Liver (tissue), 9 donors: ENCODE measurements around the gene NUCB2. TPM values are rescaled to one million over a fixed set of nuclear protein-coding genes. Genes with fewer than 3 reads are reported as not detected.
A peak's percentile ranks its signal among the peaks of the same experiment; 100 is the strongest.

Source experiments
- DNase-seq: peaks from one replicate; pipeline ENCODE4 v3.0.0-alpha.2; 2017; ENCODE audit warnings: low spot score
- H3K27ac ChIP-seq, 2 donors: one replicate each; pipeline ENCODE4 v1.7.0; 2013; ENCODE audit warnings: inconsistent platforms in 2 of 2, low read length in 2 of 2, control low read depth in 1 of 2, low read depth in 1 of 2, mild to moderate bottlenecking in 1 of 2
- H3K27me3 ChIP-seq, 4 donors: one replicate each; pipeline versions ENCODE4 v1.6.1 to v1.7.0; 2013; ENCODE audit warnings: low read length in 3 of 4, inconsistent platforms in 1 of 4, mild to moderate bottlenecking in 1 of 4, moderate library complexity in 1 of 4; ENCODE audit not compliant: control insufficient read depth in 4 of 4, insufficient read depth in 4 of 4
- H3K36me3 ChIP-seq, 4 donors: one replicate each; pipeline versions ENCODE4 v1.6.1 to v1.7.0; 2013; ENCODE audit warnings: low read length in 3 of 4, mild to moderate bottlenecking in 3 of 4, low read depth in 1 of 4, moderate library complexity in 1 of 4; ENCODE audit not compliant: control insufficient read depth in 4 of 4, insufficient read depth in 3 of 4
- H3K4me1 ChIP-seq, 4 donors: one replicate each; pipeline versions ENCODE4 v1.6.1 to v1.7.0; 2013; ENCODE audit warnings: low read length in 3 of 4, mild to moderate bottlenecking in 3 of 4, moderate library complexity in 1 of 4; ENCODE audit not compliant: control insufficient read depth in 4 of 4, insufficient read depth in 4 of 4
- H3K4me3 ChIP-seq, 3 donors: one replicate each; pipeline versions ENCODE4 v1.6.1 to v1.7.0; 2013; ENCODE audit warnings: low read length in 3 of 3, control low read depth in 1 of 3, low read depth in 1 of 3, mild to moderate bottlenecking in 1 of 3
- H3K9ac ChIP-seq, 2 donors: one replicate each; pipeline ENCODE4 v1.7.0; 2013; ENCODE audit warnings: low read length in 2 of 2, mild to moderate bottlenecking in 2 of 2, moderate library complexity in 2 of 2, control low read depth in 1 of 2, low read depth in 1 of 2
- H3K9me3 ChIP-seq, 4 donors: one replicate each; pipeline versions ENCODE4 v1.6.1 to v1.7.0; 2013; ENCODE audit warnings: low read length in 3 of 4; ENCODE audit not compliant: control insufficient read depth in 4 of 4
- FOXA2 ChIP-seq: IDR thresholded peaks from 2 replicates; pipeline ENCODE4 v1.6.1; 2016; ENCODE audit warnings: antibody characterized with exemption
- HNF4A ChIP-seq, 2 donors: conservative IDR thresholded peaks; 2 replicates each; pipeline ENCODE4 v1.6.1; 2016; ENCODE audit warnings: antibody characterized with exemption in 2 of 2, mild to moderate bottlenecking in 2 of 2
- HNF4G ChIP-seq: IDR thresholded peaks from 2 replicates; pipeline ENCODE4 v1.6.1; 2016; ENCODE audit warnings: antibody characterized with exemption
- JUND ChIP-seq, 2 donors: IDR thresholded peaks; 2 replicates each; pipeline ENCODE4 v1.6.1; 2016; ENCODE audit warnings: antibody characterized with exemption in 2 of 2
- NR2F2 ChIP-seq: IDR thresholded peaks from 2 replicates; pipeline ENCODE4 v1.6.1; 2016; ENCODE audit warnings: antibody characterized with exemption
- RAD21 ChIP-seq, 2 donors: IDR thresholded peaks; 2 replicates each; pipeline ENCODE4 v1.6.1; 2016; ENCODE audit warnings: antibody characterized with exemption in 2 of 2, mild to moderate bottlenecking in 2 of 2
- RXRA ChIP-seq, 2 donors: IDR thresholded peaks; 2 replicates each; pipeline ENCODE4 v1.6.1; 2017 to 2018; ENCODE audit warnings: antibody characterized with exemption in 2 of 2, mild to moderate bottlenecking in 1 of 2
- SP1 ChIP-seq: IDR thresholded peaks from 2 replicates; pipeline ENCODE4 v1.6.1; 2018; ENCODE audit warnings: antibody characterized with exemption, mild to moderate bottlenecking
- TAF1 ChIP-seq: conservative IDR thresholded peaks from 2 replicates; pipeline ENCODE4 v1.6.1; 2016; ENCODE audit warnings: antibody characterized with exemption, mild to moderate bottlenecking
- YY1 ChIP-seq: IDR thresholded peaks from 2 replicates; pipeline ENCODE4 v1.6.1; 2016; ENCODE audit warnings: antibody characterized with exemption, mild to moderate bottlenecking
- WGBS: extraction: QIAGEN DNeasy Blood & Tissue Kit; methylation state at CpG from one replicate; pipeline ENCODE4 v1.1.7; 2013; 5-methylcytosine and 5-hydroxymethylcytosine counted together
- polyA plus RNA-seq, 2 donors: library from polyadenylated mRNA; stranded (reverse) in 1 of 2; unstranded in 1 of 2; fragments of 200-250 nt in 1 of 2; fragments of >200 nt in 1 of 2; fragmentation: Nextera tagmentation in 1 of 2; extraction: Ambion mirVana in 1 of 2; gene quantifications; one replicate each; pipeline versions ENCODE4 v1.2.1 to v1.2.3, GENCODE V29; 2013 to 2015
- total RNA-seq, 2 donors: library from RNA; depleted of rRNA; stranded (reverse); fragments of >200 nt; gene quantifications; one replicate each; pipeline ENCODE4 v1.2.3, GENCODE V29; 2014
- TF ChIP-seq, protein P1 (sequence below): IDR thresholded peaks from 2 replicates; pipeline ENCODE4 v1.6.1; 2016; ENCODE audit warnings: antibody characterized with exemption
- TF ChIP-seq, protein P2 (sequence below): fragments of 150-350 bp; IDR thresholded peaks from 2 replicates; pipeline ENCODE4 v1.5.1; 2017; ENCODE audit warnings: improper control_type of control experiment, low read depth, low read length; ENCODE audit not compliant: missing input control
- TF ChIP-seq, protein P3 (sequence below): IDR thresholded peaks from 2 replicates; pipeline ENCODE4 v1.6.1; 2016; ENCODE audit warnings: antibody characterized with exemption
- TF ChIP-seq, protein P4 (sequence below): IDR thresholded peaks from 2 replicates; pipeline ENCODE4 v1.6.1; 2016; ENCODE audit warnings: antibody characterized with exemption
- TF ChIP-seq, protein P5 (sequence below): IDR thresholded peaks from 2 replicates; pipeline ENCODE4 v1.6.1; 2016; ENCODE audit warnings: antibody characterized with exemption, mild to moderate bottlenecking
- donor health status: healthy.
- donor health status: healthy.
- donor health status: healthy.
- donor health status: healthy.
- donor health status: healthy.

NUCB2 gene
- total and polyA plus RNA-seq, 4 donors = 68.5 to 112 (median 103) TPM

DNA sequence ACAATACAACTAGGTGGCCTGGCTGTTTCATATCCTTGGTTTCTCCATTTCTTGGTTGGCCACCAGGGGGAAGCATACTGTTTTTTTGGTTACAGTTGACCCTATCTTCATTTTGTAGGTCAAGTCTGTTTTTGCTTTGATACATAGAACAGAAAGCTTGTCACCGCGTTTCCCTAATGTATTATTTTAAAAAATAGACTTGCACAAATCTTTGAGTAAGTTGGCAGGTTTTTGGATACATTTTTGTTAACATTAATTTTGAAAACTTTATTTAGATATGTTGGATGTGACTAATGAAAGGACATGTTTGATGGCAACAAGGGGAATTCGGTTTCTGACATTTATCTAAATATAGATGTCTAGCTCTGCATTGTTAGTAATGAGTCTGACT, 78.1 kb downstream of the NUCB2 start:
- no peak overlapping the region for H3K27ac ChIP-seq
- no peaks in the 10 kb centered on the region for H3K27me3 ChIP-seq
- H3K36me3 ChIP-seq = no peaks in the 10 kb centered on the region
- H3K9me3 ChIP-seq = no peaks in the 10 kb centered on the region
- TF ChIP-seq, protein P1, sequence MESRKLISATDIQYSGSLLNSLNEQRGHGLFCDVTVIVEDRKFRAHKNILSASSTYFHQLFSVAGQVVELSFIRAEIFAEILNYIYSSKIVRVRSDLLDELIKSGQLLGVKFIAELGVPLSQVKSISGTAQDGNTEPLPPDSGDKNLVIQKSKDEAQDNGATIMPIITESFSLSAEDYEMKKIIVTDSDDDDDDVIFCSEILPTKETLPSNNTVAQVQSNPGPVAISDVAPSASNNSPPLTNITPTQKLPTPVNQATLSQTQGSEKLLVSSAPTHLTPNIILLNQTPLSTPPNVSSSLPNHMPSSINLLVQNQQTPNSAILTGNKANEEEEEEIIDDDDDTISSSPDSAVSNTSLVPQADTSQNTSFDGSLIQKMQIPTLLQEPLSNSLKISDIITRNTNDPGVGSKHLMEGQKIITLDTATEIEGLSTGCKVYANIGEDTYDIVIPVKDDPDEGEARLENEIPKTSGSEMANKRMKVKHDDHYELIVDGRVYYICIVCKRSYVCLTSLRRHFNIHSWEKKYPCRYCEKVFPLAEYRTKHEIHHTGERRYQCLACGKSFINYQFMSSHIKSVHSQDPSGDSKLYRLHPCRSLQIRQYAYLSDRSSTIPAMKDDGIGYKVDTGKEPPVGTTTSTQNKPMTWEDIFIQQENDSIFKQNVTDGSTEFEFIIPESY = no peak
- TF ChIP-seq, protein P2, sequence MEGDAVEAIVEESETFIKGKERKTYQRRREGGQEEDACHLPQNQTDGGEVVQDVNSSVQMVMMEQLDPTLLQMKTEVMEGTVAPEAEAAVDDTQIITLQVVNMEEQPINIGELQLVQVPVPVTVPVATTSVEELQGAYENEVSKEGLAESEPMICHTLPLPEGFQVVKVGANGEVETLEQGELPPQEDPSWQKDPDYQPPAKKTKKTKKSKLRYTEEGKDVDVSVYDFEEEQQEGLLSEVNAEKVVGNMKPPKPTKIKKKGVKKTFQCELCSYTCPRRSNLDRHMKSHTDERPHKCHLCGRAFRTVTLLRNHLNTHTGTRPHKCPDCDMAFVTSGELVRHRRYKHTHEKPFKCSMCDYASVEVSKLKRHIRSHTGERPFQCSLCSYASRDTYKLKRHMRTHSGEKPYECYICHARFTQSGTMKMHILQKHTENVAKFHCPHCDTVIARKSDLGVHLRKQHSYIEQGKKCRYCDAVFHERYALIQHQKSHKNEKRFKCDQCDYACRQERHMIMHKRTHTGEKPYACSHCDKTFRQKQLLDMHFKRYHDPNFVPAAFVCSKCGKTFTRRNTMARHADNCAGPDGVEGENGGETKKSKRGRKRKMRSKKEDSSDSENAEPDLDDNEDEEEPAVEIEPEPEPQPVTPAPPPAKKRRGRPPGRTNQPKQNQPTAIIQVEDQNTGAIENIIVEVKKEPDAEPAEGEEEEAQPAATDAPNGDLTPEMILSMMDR = peak; percentile 75
- TF ChIP-seq YY1 = peak; percentile 30
- peak; percentile 59 for TF ChIP-seq NR2F2
- no peak for TF ChIP-seq FOXA2
- TF ChIP-seq RAD21 (IDR thresholded peaks at IDR 0.05) = peak; percentile 59 to 66
- TF ChIP-seq RXRA (IDR thresholded peaks at IDR 0.05) = peak in 1 of 2 donors; percentile 38
- TF ChIP-seq HNF4A (conservative IDR thresholded peaks at IDR 0.05) = no peak
- no peak for TF ChIP-seq JUND (IDR thresholded peaks at IDR 0.05)
- no peak overlapping the region for H3K4me3 ChIP-seq
- WGBS = 56% methylated on average over 3 of the region's 3 CpGs
- no peak overlapping the region for H3K9ac ChIP-seq
- peaks cover 6 to 27% (median 21%) of the 10 kb centered on the region in 4 donors for H3K4me1 ChIP-seq
- DNase-seq = peak; percentile 64

DNA sequence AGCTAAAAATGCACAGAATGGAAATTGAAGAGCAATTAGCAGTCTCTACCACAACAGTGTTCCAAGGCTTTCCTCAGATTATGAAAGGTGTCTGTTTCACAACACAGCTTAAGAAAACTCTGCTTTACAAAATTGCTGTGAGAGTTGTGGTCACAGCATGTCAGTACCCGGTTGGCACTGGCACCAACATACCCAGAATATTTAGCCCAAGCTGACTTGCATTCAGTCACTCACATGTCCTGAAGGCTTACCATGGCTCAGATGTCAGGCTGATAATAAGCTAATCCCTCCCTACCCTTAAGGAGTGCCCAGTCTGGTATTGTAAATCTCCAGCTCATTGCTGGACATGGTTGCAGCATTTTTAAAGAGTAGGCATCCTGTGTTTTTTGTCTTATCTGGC, 90.0 kb downstream of the NUCB2 start:
- H3K4me3 ChIP-seq = no peak overlapping the region
- TF ChIP-seq, protein P3, sequence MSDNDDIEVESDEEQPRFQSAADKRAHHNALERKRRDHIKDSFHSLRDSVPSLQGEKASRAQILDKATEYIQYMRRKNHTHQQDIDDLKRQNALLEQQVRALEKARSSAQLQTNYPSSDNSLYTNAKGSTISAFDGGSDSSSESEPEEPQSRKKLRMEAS = no peak
- TF ChIP-seq RAD21 (IDR thresholded peaks at IDR 0.05) (no peak), SP1 (no peak), HNF4G (no peak), TAF1 (no peak)
- TF ChIP-seq, protein P4, sequence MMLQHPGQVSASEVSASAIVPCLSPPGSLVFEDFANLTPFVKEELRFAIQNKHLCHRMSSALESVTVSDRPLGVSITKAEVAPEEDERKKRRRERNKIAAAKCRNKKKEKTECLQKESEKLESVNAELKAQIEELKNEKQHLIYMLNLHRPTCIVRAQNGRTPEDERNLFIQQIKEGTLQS = no peak
- TF ChIP-seq, protein P2 = no peak
- TF ChIP-seq, protein P5, sequence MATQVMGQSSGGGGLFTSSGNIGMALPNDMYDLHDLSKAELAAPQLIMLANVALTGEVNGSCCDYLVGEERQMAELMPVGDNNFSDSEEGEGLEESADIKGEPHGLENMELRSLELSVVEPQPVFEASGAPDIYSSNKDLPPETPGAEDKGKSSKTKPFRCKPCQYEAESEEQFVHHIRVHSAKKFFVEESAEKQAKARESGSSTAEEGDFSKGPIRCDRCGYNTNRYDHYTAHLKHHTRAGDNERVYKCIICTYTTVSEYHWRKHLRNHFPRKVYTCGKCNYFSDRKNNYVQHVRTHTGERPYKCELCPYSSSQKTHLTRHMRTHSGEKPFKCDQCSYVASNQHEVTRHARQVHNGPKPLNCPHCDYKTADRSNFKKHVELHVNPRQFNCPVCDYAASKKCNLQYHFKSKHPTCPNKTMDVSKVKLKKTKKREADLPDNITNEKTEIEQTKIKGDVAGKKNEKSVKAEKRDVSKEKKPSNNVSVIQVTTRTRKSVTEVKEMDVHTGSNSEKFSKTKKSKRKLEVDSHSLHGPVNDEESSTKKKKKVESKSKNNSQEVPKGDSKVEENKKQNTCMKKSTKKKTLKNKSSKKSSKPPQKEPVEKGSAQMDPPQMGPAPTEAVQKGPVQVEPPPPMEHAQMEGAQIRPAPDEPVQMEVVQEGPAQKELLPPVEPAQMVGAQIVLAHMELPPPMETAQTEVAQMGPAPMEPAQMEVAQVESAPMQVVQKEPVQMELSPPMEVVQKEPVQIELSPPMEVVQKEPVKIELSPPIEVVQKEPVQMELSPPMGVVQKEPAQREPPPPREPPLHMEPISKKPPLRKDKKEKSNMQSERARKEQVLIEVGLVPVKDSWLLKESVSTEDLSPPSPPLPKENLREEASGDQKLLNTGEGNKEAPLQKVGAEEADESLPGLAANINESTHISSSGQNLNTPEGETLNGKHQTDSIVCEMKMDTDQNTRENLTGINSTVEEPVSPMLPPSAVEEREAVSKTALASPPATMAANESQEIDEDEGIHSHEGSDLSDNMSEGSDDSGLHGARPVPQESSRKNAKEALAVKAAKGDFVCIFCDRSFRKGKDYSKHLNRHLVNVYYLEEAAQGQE = no peak
- no peak overlapping the region for H3K9ac ChIP-seq
- no peaks in the 10 kb centered on the region for H3K27me3 ChIP-seq
- no peak overlapping the region for H3K27ac ChIP-seq
- 88% methylated on average over 1 of the region's 1 CpG for WGBS
- peaks cover 16 to 36% (median 21%) of the 10 kb centered on the region in 4 donors for H3K9me3 ChIP-seq
- no peaks in the 10 kb centered on the region for H3K4me1 ChIP-seq
- DNase-seq = no peak
- H3K36me3 ChIP-seq = no peaks in the 10 kb centered on the region
